ENCODE data around the gene UCN2. TPM values are rescaled to one million over a fixed set of nuclear protein-coding genes. Genes with fewer than 3 reads are reported as not detected.

The UCN2 gene
- total RNA-seq, 4 donors from 2014 or later: 0.49 TPM; not detected in 3

GRCh38 chr3:48588230-48588629, 24.6 kb upstream of the UCN2 start:
- intact Hi-C loops (cut with DNase I; ENCODE audit: low total_unique reads): no loop called here
- no peak for TF ChIP-seq CTCF (IDR thresholded peaks at IDR 0.05)
- TF ChIP-seq POLR2A (IDR thresholded peaks at IDR 0.05): no peak
- Histone ChIP-seq H3K4me3 (no peak overlapping the region), H3K9me3 (no peaks in the 10 kb centered on the region), H3K36me3 (no peaks in the 10 kb centered on the region), H3K4me1 (no peaks in the 10 kb centered on the region), H3K27me3 (no peaks in the 10 kb centered on the region), H3K27ac (no peak overlapping the region)
- no peak for DNase-seq

GRCh38 chr3:48587686-48588085, 24.1 kb upstream of the UCN2 start:
- no peaks in the 10 kb centered on the region for H3K9me3 ChIP-seq
- H3K36me3 ChIP-seq: no peaks in the 10 kb centered on the region
- TF ChIP-seq POLR2A (IDR thresholded peaks at IDR 0.05) (no peak), CTCF (IDR thresholded peaks at IDR 0.05) (no peak)
- intact Hi-C loops (cut with DNase I; ENCODE audit: low total_unique reads): no loop called here
- no peak for DNase-seq
- no peak overlapping the region for H3K27ac ChIP-seq
- no peak overlapping the region for H3K4me3 ChIP-seq
- H3K27me3 ChIP-seq: no peaks in the 10 kb centered on the region
- H3K4me1 ChIP-seq: no peaks in the 10 kb centered on the region

GRCh38 chr3:48585411-48585810, 21.8 kb upstream of the UCN2 start:
- TF ChIP-seq CTCF (IDR thresholded peaks at IDR 0.05): no peak
- TF ChIP-seq POLR2A (IDR thresholded peaks at IDR 0.05): no peak
- Histone ChIP-seq H3K36me3 (no peaks in the 10 kb centered on the region), H3K4me1 (no peaks in the 10 kb centered on the region), H3K4me3 (no peak overlapping the region), H3K9me3 (no peaks in the 10 kb centered on the region), H3K27me3 (no peaks in the 10 kb centered on the region), H3K27ac (no peak overlapping the region)
- intact Hi-C loops (cut with DNase I; ENCODE audit: low total_unique reads): no loop called here
- DNase-seq: no peak

GRCh38 chr3:48584836-48585235, 21.3 kb upstream of the UCN2 start:
- intact Hi-C loops (cut with DNase I; ENCODE audit: low total_unique reads): no loop called here
- no peak overlapping the region for H3K4me3 ChIP-seq
- no peak for DNase-seq
- no peak overlapping the region for H3K27ac ChIP-seq
- no peaks in the 10 kb centered on the region for H3K27me3 ChIP-seq
- no peaks in the 10 kb centered on the region for H3K36me3 ChIP-seq
- H3K4me1 ChIP-seq: no peaks in the 10 kb centered on the region
- TF ChIP-seq POLR2A (IDR thresholded peaks at IDR 0.05): no peak
- no peak for TF ChIP-seq CTCF (IDR thresholded peaks at IDR 0.05)
- H3K9me3 ChIP-seq: no peaks in the 10 kb centered on the region

GRCh38 chr3:48581621-48582481, 18.3 kb upstream of the UCN2 start:
- no peaks in the 10 kb centered on the region for H3K9me3 ChIP-seq
- H3K27me3 ChIP-seq: no peaks in the 10 kb centered on the region
- no peak overlapping the region for H3K27ac ChIP-seq
- H3K36me3 ChIP-seq: no peaks in the 10 kb centered on the region
- no peak overlapping the region for H3K4me3 ChIP-seq
- DNase-seq: no peak
- intact Hi-C loops (cut with DNase I; ENCODE audit: low total_unique reads): no loop called here
- H3K4me1 ChIP-seq: no peaks in the 10 kb centered on the region
- TF ChIP-seq CTCF (IDR thresholded peaks at IDR 0.05) (no peak), POLR2A (IDR thresholded peaks at IDR 0.05) (no peak)

Measured in uterus (tissue), 4 donors.